A673 (cell line): ENCODE measurements around the gene ACADL. TPM values are rescaled to one million over a fixed set of nuclear protein-coding genes. Genes with fewer than 3 reads are reported as not detected.
A peak's percentile ranks its signal among the peaks of the same experiment; 100 is the strongest.

Experiments
- BruUV-seq: library from RNA; stranded (reverse); fragments of 400-500 nt; replicated peaks from 2 replicates; lab custom pipeline; 2021; lab: Mats Ljungman, UMichigan
- CTCF ChIA-PET: fragments of 300-600 bp; sonication (Branson Sonifier 250); formaldehyde crosslinking; loops from one replicate; lab custom pipeline; 2022; ENCODE audit warnings: antibody characterized with exemption; lab: Charles Lee
- POLR2A ChIA-PET: fragments of 300-600 bp; sonication (Branson Sonifier 250); formaldehyde crosslinking; loops from one replicate; lab custom pipeline; 2022; ENCODE audit warnings: antibody characterized with exemption; ENCODE audit not compliant: low non-redundant PET; lab: Charles Lee
- DNase-seq: peaks from one replicate; pipeline ENCODE4 v3.0.0-alpha.2; 2015; ENCODE audit warnings: low spot score
- H3K27ac ChIP-seq: fragments of 200-600 bp; sonication (generic); 2 replicates; pipeline ENCODE4 v1.5.1; 2016; ENCODE audit warnings: mixed run types, low read depth, mild to moderate bottlenecking, mixed read lengths, antibody characterized with exemption, low read length; ENCODE audit not compliant: poor library complexity, severe bottlenecking
- H3K27me3 ChIP-seq: fragments of 200-600 bp; sonication (generic); replicated peaks from 2 replicates; pipeline ENCODE4 v1.6.1; 2017; ENCODE audit warnings: mixed run types, low read depth, mild to moderate bottlenecking, mixed read lengths, antibody characterized with exemption, low read length; ENCODE audit not compliant: insufficient read depth, poor library complexity
- H3K36me3 ChIP-seq: fragments of 200-600 bp; sonication (generic); 2 replicates; pipeline ENCODE4 v1.6.1; 2016; ENCODE audit warnings: mixed run types, mild to moderate bottlenecking, mixed read lengths, antibody characterized with exemption, low read length; ENCODE audit not compliant: insufficient read depth, poor library complexity, severe bottlenecking
- H3K4me1 ChIP-seq: fragments of 200-600 bp; sonication (generic); 2 replicates; pipeline ENCODE4 v1.6.1; 2017; ENCODE audit warnings: mixed run types, mild to moderate bottlenecking, mixed read lengths, antibody characterized with exemption, low read length; ENCODE audit not compliant: insufficient read depth, poor library complexity, severe bottlenecking
- H3K4me3 ChIP-seq: fragments of 200-600 bp; sonication (generic); 2 replicates; pipeline ENCODE4 v1.5.1; 2016; ENCODE audit warnings: low read depth, mixed run types, mild to moderate bottlenecking, mixed read lengths, low read length; ENCODE audit not compliant: poor library complexity, severe bottlenecking
- H3K9me3 ChIP-seq: fragments of 200-600 bp; sonication (generic); 2 replicates; pipeline ENCODE4 v1.6.1; 2016; ENCODE audit warnings: mixed run types, low read depth, mild to moderate bottlenecking, mixed read lengths, antibody characterized with exemption, low read length; ENCODE audit not compliant: poor library complexity, severe bottlenecking
- CTCF ChIP-seq: fragments of 300-800, 200-600 bp; sonication (generic); conservative IDR thresholded peaks from 2 replicates; pipeline ENCODE4 v1.5.1; 2017; ENCODE audit warnings: low read depth, mild to moderate bottlenecking, antibody characterized with exemption, low read length, moderate library complexity, mixed read lengths
- EZH2 ChIP-seq: fragments of 200-600 bp; sonication (generic); IDR thresholded peaks from 2 replicates; pipeline ENCODE4 v1.6.1; 2017; ENCODE audit warnings: borderline replicate concordance, low read depth, mild to moderate bottlenecking, mixed read lengths, antibody characterized with exemption, low read length; ENCODE audit not compliant: poor library complexity, severe bottlenecking
- intact Hi-C: fragments of 100-400 bp; cut with micrococcal nuclease; formaldehyde crosslinking; loops from one replicate; pipeline ENCODE4 v1.10.0; 2022; ENCODE audit not compliant: unreplicated experiment
- total RNA-seq: library from RNA; stranded (reverse); gene quantifications from 2 replicates; pipeline ENCODE4 v1.2.3, GENCODE V29; 2021

The ACADL gene
- total RNA-seq, 1 experiment from 2014 or later: not detected

- H3K4me3 ChIP-seq: no peak overlapping the region
- no peak overlapping the region for H3K27ac ChIP-seq
- ChIA-PET CTCF (no interaction called here), POLR2A (no interaction called here)
- H3K27me3 ChIP-seq: no peaks in the 10 kb centered on the region
- no peak for TF ChIP-seq CTCF
- no peak for TF ChIP-seq EZH2
- no TSS peak for BruUV-seq
- H3K9me3 ChIP-seq: no peaks in the 10 kb centered on the region
- intact Hi-C loops: no loop called here
- H3K4me1 ChIP-seq: peaks cover 33% of the 10 kb centered on the region
- no peak for DNase-seq
- H3K36me3 ChIP-seq: no peaks in the 10 kb centered on the region
These were observed 58.0 kb downstream of the ACADL start for GRCh38 chr2:210167227-210167626.

GRCh38 chr2:210162466-210163124, 62.7 kb downstream of the ACADL start:
- no peaks in the 10 kb centered on the region for H3K36me3 ChIP-seq
- no peak for TF ChIP-seq CTCF
- no peak for TF ChIP-seq EZH2
- POLR2A ChIA-PET: no interaction called here
- H3K9me3 ChIP-seq: no peaks in the 10 kb centered on the region
- peak overlapping the region; percentile 62 for H3K27ac ChIP-seq
- peaks cover 23% of the 10 kb centered on the region for H3K4me1 ChIP-seq
- no peak overlapping the region for H3K4me3 ChIP-seq
- peak; percentile 25 for DNase-seq
- no TSS peak for BruUV-seq
- CTCF ChIA-PET: no interaction called here
- intact Hi-C loops: no loop called here
- no peaks in the 10 kb centered on the region for H3K27me3 ChIP-seq

- Histone ChIP-seq H3K27me3 (no peaks in the 10 kb centered on the region), H3K4me1 (peaks cover 12% of the 10 kb centered on the region), H3K27ac (no peak overlapping the region), H3K4me3 (no peak overlapping the region), H3K9me3 (no peaks in the 10 kb centered on the region), H3K36me3 (no peaks in the 10 kb centered on the region)
- ChIA-PET CTCF (no interaction called here), POLR2A (no interaction called here)
- no TSS peak for BruUV-seq
- TF ChIP-seq EZH2: no peak
- no peak for TF ChIP-seq CTCF
- intact Hi-C loops: no loop called here
- no peak for DNase-seq
These were observed 66.2 kb downstream of the ACADL start for GRCh38 chr2:210159059-210159458.
